Astrocyte (in vitro differentiated cells and primary cell): Measurements from ENCODE around the gene CELF4. TPM values are rescaled to one million over a fixed set of nuclear protein-coding genes. Genes with fewer than 3 reads are reported as not detected.

Experiments used
- DNase-seq: peaks from one replicate; pipeline ENCODE4 v3.0.0-alpha.2; 2010; ENCODE audit warnings: low read depth
- FAIRE-seq: peaks from 2 replicates; lab custom pipeline; 2011; peaks lifted over from hg19 to GRCh38; lab: Jason Lieb, UNC
- H2AFZ ChIP-seq: 2 replicates; pipeline ENCODE4 v1.6.0; 2012; ENCODE audit warnings: low read depth, low read length, inconsistent platforms
- H3K27ac ChIP-seq: 2 replicates; pipeline ENCODE4 v1.5.1; 2011; ENCODE audit warnings: low read depth, low read length, inconsistent platforms
- H3K27me3 ChIP-seq: 2 replicates; pipeline ENCODE4 v1.6.0; 2011; ENCODE audit warnings: low read length, inconsistent platforms; ENCODE audit not compliant: insufficient read depth
- H3K36me3 ChIP-seq: 2 replicates; pipeline ENCODE4 v1.5.1; 2011; ENCODE audit warnings: low read length, inconsistent platforms; ENCODE audit not compliant: insufficient read depth
- H3K4me1 ChIP-seq: 2 replicates; pipeline ENCODE4 v1.5.1; 2011; ENCODE audit warnings: low read length, inconsistent platforms; ENCODE audit not compliant: insufficient read depth
- H3K4me2 ChIP-seq: 2 replicates; pipeline ENCODE4 v1.6.0; 2012; ENCODE audit warnings: low read length, inconsistent platforms
- H3K4me3 ChIP-seq: 2 replicates; pipeline ENCODE4 v1.5.1; 2011; ENCODE audit warnings: low read depth, mild to moderate bottlenecking, low read length, inconsistent platforms; ENCODE audit not compliant: insufficient read depth
- H3K79me2 ChIP-seq: 2 replicates; pipeline ENCODE4 v1.6.0; 2012; ENCODE audit warnings: mild to moderate bottlenecking, low read length, inconsistent platforms; ENCODE audit not compliant: insufficient read depth
- H3K9ac ChIP-seq: 2 replicates; pipeline ENCODE4 v1.6.0; 2012; ENCODE audit warnings: mild to moderate bottlenecking, low read length, inconsistent platforms
- H3K9me3 ChIP-seq: 2 replicates; pipeline ENCODE4 v1.5.1; 2012; ENCODE audit warnings: low read depth, mild to moderate bottlenecking, low read length, inconsistent platforms; ENCODE audit not compliant: insufficient read depth
- H4K20me1 ChIP-seq: 2 replicates; pipeline ENCODE4 v1.6.0; 2012; ENCODE audit warnings: low read length, inconsistent platforms; ENCODE audit not compliant: insufficient read depth
- H3K27ac Mint-ChIP-seq: one replicate; pipeline ENCODE4 v1.8.0; 2021; ENCODE audit warnings: mild to moderate bottlenecking, mixed read lengths; ENCODE audit not compliant: unreplicated experiment
- H3K27me3 Mint-ChIP-seq: one replicate; pipeline ENCODE4 v1.8.0; 2021; ENCODE audit warnings: low read depth, mixed read lengths; ENCODE audit not compliant: unreplicated experiment
- H3K36me3 Mint-ChIP-seq: one replicate; pipeline ENCODE4 v1.8.0; 2021; ENCODE audit warnings: low read depth, mixed read lengths; ENCODE audit not compliant: unreplicated experiment
- H3K4me1 Mint-ChIP-seq: one replicate; pipeline ENCODE4 v1.8.0; 2021; ENCODE audit warnings: low read depth, mixed read lengths; ENCODE audit not compliant: unreplicated experiment
- H3K4me3 Mint-ChIP-seq: one replicate; pipeline ENCODE4 v1.8.0; 2021; ENCODE audit warnings: mild to moderate bottlenecking, moderate library complexity, mixed read lengths; ENCODE audit not compliant: unreplicated experiment
- H3K9me3 Mint-ChIP-seq: one replicate; pipeline ENCODE4 v1.8.0; 2021; ENCODE audit warnings: mild to moderate bottlenecking, mixed read lengths; ENCODE audit not compliant: unreplicated experiment
- CTCF ChIP-seq: IDR thresholded peaks from 2 replicates; pipeline ENCODE4 v1.5.1; 2011; ENCODE audit warnings: low read depth, mild to moderate bottlenecking, inconsistent platforms, low read length, moderate library complexity; ENCODE audit not compliant: insufficient read depth
- EZH2 ChIP-seq: IDR thresholded peaks from 2 replicates; pipeline ENCODE4 v1.6.1; 2012; ENCODE audit warnings: mild to moderate bottlenecking, low read length, inconsistent platforms; ENCODE audit not compliant: insufficient read depth
- total RNA-seq: library from RNA; stranded (reverse); gene quantifications from 2 replicates; pipeline ENCODE4 v1.2.1, GENCODE V29; 2021

Gene CELF4
- total RNA-seq, 1 donor from 2014 or later: 0.16 TPM

GRCh38 chr18:37430357-37431076, 135.1 kb downstream of the CELF4 start:
- Histone ChIP-seq H3K9me3 (no peaks in the 10 kb centered on the region), H3K36me3 (no peaks in the 10 kb centered on the region), H3K79me2 (no peaks in the 10 kb centered on the region), H3K9ac (no peak overlapping the region), H2AFZ (no peak overlapping the region), H3K4me2 (no peak overlapping the region), H4K20me1 (no peaks in the 10 kb centered on the region), H3K4me3 (no peak overlapping the region), H3K27ac (no peak overlapping the region), H3K27me3 (no peaks in the 10 kb centered on the region), H3K4me1 (no peaks in the 10 kb centered on the region)
- Mint-ChIP-seq H3K4me3 (no peak overlapping the region), H3K4me1 (peaks cover 9% of the 10 kb centered on the region), H3K27me3 (peaks cover 21% of the 10 kb centered on the region), H3K36me3 (no peaks in the 10 kb centered on the region), H3K27ac (no peak overlapping the region), H3K9me3 (no peaks in the 10 kb centered on the region)
- no peak for TF ChIP-seq CTCF
- FAIRE-seq (no peak), DNase-seq (no peak)

GRCh38 chr18:37429791-37430190, 135.8 kb downstream of the CELF4 start:
- H3K79me2 ChIP-seq: no peaks in the 10 kb centered on the region
- TF ChIP-seq CTCF (no peak), EZH2 (no peak)
- H3K36me3 ChIP-seq: no peaks in the 10 kb centered on the region

GRCh38 chr18:37428288-37428974, 137.2 kb downstream of the CELF4 start:
- no peaks in the 10 kb centered on the region for H4K20me1 ChIP-seq
- no peak overlapping the region for H3K4me3 ChIP-seq
- H3K36me3 Mint-ChIP-seq: no peaks in the 10 kb centered on the region
- H3K9ac ChIP-seq: no peak overlapping the region
- peaks cover 20% of the 10 kb centered on the region for H3K27me3 Mint-ChIP-seq
- H3K79me2 ChIP-seq: no peaks in the 10 kb centered on the region
- H3K4me3 Mint-ChIP-seq: no peak overlapping the region
- no peak overlapping the region for H2AFZ ChIP-seq
- H3K4me2 ChIP-seq: no peak overlapping the region
- no peak for DNase-seq
- no peak for TF ChIP-seq CTCF
- TF ChIP-seq EZH2: no peak
- no peak overlapping the region for H3K27ac ChIP-seq
- no peaks in the 10 kb centered on the region for H3K4me1 ChIP-seq
- H3K4me1 Mint-ChIP-seq: peaks cover 15% of the 10 kb centered on the region
- H3K36me3 ChIP-seq: no peaks in the 10 kb centered on the region
- H3K9me3 Mint-ChIP-seq: no peaks in the 10 kb centered on the region
- H3K27me3 ChIP-seq: no peaks in the 10 kb centered on the region
- H3K9me3 ChIP-seq: no peaks in the 10 kb centered on the region
- no peak for FAIRE-seq
- H3K27ac Mint-ChIP-seq: no peak overlapping the region

More at GRCh38 chr18:37429791-37430190, 135.8 kb downstream of the CELF4 start:
- Mint-ChIP-seq H3K4me3 (no peak overlapping the region), H3K4me1 (peaks cover 8% of the 10 kb centered on the region), H3K9me3 (no peaks in the 10 kb centered on the region), H3K36me3 (no peaks in the 10 kb centered on the region), H3K27ac (no peak overlapping the region), H3K27me3 (peaks cover 21% of the 10 kb centered on the region)
- FAIRE-seq (no peak), DNase-seq (no peak)
- Histone ChIP-seq H4K20me1 (no peaks in the 10 kb centered on the region), H2AFZ (no peak overlapping the region), H3K4me3 (no peak overlapping the region), H3K27me3 (no peaks in the 10 kb centered on the region), H3K27ac (no peak overlapping the region), H3K9me3 (no peaks in the 10 kb centered on the region), H3K4me1 (no peaks in the 10 kb centered on the region), H3K4me2 (no peak overlapping the region), H3K9ac (no peak overlapping the region)
